Measurements from ENCODE around the gene DLG5. TPM values are rescaled to one million over a fixed set of nuclear protein-coding genes. Genes with fewer than 3 reads are reported as not detected.

Gene DLG5
- total RNA-seq, 1 experiment from 2014 or later: 51.0 TPM

DNA sequence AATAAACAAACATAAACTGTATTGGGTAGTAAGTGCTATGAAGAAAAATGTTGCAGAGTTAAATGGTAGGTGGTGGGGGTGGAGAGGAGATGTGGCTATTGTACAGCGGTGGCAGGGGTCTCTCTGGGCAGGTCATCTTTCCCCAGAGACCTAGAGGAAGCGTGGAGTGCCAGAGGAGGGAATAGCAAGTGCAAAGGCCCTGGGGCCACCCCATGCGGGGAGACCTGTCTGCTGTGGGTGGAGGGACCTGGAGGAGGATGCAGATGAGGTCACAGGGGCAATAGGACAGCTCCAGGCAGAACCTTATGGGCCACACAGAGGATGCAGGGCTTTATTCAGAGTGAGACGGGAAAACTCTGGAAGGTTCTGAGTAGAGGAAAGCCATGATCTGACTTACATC, 47.5 kb downstream of the DLG5 start:
- TF ChIP-seq, protein P1, sequence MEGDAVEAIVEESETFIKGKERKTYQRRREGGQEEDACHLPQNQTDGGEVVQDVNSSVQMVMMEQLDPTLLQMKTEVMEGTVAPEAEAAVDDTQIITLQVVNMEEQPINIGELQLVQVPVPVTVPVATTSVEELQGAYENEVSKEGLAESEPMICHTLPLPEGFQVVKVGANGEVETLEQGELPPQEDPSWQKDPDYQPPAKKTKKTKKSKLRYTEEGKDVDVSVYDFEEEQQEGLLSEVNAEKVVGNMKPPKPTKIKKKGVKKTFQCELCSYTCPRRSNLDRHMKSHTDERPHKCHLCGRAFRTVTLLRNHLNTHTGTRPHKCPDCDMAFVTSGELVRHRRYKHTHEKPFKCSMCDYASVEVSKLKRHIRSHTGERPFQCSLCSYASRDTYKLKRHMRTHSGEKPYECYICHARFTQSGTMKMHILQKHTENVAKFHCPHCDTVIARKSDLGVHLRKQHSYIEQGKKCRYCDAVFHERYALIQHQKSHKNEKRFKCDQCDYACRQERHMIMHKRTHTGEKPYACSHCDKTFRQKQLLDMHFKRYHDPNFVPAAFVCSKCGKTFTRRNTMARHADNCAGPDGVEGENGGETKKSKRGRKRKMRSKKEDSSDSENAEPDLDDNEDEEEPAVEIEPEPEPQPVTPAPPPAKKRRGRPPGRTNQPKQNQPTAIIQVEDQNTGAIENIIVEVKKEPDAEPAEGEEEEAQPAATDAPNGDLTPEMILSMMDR (IDR thresholded peaks at IDR 0.05; ENCODE audit: unreplicated experiment): no peak
- intact Hi-C loops (cut with micrococcal nuclease; ENCODE audit: unreplicated experiment): no loop called here
- H3K27ac Mint-ChIP-seq (ENCODE audit: unreplicated experiment): no peak overlapping the region

DNA sequence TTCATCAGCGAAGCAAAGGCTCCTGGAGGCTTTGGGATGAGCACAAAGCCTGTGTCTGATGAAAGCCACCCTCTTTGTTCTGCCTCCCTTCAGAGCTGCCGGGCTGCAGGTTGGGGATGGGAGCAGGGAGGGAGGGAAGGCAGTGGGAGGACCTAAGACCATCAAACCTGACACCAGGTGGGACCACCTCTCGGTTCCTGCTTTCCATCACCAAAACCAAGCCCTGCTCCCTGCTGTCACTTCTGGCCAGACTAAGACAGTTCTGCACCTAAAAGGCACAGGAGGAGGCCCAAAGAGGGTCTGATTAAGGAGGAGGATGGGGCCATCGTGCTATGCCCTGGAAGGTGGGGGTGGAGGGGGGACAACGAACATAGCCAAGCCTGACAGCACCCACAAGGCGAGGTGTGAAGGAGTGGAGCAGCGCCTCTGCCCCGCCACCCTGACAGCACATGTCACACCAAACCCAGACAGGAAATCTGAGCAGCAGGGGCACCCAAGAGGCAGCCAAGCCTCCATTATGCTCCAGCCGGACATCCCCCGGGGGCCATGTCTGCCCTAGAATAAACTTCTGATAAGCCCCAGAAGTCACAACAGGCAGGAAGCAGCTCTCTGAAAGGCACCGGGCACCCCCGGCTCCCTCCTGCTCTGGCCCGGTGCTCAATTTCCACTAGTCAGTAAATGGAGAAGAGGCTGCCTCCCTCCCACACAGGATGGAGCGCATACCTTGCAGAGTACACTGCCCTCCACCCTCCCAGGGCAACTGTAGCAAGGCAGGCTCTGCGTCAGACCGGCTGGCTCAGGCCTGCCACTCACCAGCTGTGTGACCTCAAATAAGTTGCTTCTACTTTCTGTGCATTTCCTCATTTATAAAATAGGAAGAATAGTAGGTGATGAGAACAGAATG, 48.9 kb downstream of the DLG5 start:
- TF ChIP-seq, protein P1 (IDR thresholded peaks at IDR 0.05; ENCODE audit: unreplicated experiment): no peak
- no TSS peak for BruUV-seq (replicated peaks)
- Mint-ChIP-seq H3K27me3 (ENCODE audit: unreplicated experiment) (no peaks in the 10 kb centered on the region), H3K4me1 (ENCODE audit: low read depth, unreplicated experiment) (peaks cover 32% of the 10 kb centered on the region), H3K36me3 (ENCODE audit: insufficient read depth, unreplicated experiment) (peaks cover 7% of the 10 kb centered on the region), H3K27ac (ENCODE audit: unreplicated experiment) (no peak overlapping the region), H3K9me3 (ENCODE audit: low read depth, unreplicated experiment) (no peaks in the 10 kb centered on the region), H3K4me3 (ENCODE audit: low read depth, unreplicated experiment) (no peak overlapping the region)
- CTCF ChIA-PET: no interaction called here
- no peak for DNase-seq
- intact Hi-C loops (cut with micrococcal nuclease; ENCODE audit: unreplicated experiment): no loop called here

More for the DNA sequence above, 47.5 kb downstream of the DLG5 start:
- no peak overlapping the region for H3K4me3 Mint-ChIP-seq (ENCODE audit: low read depth, unreplicated experiment)
- no peaks in the 10 kb centered on the region for H3K27me3 Mint-ChIP-seq (ENCODE audit: unreplicated experiment)
- H3K4me1 Mint-ChIP-seq (ENCODE audit: low read depth, unreplicated experiment): peaks cover 22% of the 10 kb centered on the region
- CTCF ChIA-PET: no interaction called here
- no peaks in the 10 kb centered on the region for H3K9me3 Mint-ChIP-seq (ENCODE audit: low read depth, unreplicated experiment)
- DNase-seq: no peak
- no TSS peak for BruUV-seq (replicated peaks)
- H3K36me3 Mint-ChIP-seq (ENCODE audit: insufficient read depth, unreplicated experiment): peaks cover under 1% of the 10 kb centered on the region

DNA sequence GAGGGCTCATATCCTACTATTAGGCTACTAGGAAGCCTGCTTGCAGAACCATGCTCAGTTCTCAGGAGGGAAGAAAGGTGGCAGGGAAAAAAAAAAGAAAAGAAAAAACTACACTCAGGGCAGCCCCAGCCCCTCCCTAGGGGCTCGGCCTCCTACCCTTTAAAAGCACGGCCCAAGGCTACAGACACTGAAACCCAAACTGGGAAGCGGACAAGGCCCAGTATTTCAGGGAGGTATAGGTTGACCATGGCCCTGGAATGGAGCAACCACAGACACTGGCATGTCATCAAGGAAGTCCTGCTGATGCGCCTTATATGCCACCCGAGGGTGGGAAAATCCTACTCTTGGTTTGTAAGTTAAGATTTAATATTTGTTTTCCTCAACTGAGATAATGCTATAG, 50.8 kb downstream of the DLG5 start:
- intact Hi-C loops (cut with micrococcal nuclease; ENCODE audit: unreplicated experiment): no loop called here
- H3K4me1 Mint-ChIP-seq (ENCODE audit: low read depth, unreplicated experiment): peaks cover 40% of the 10 kb centered on the region
- CTCF ChIA-PET: no interaction called here
- no peaks in the 10 kb centered on the region for H3K27me3 Mint-ChIP-seq (ENCODE audit: unreplicated experiment)
- H3K9me3 Mint-ChIP-seq (ENCODE audit: low read depth, unreplicated experiment): no peaks in the 10 kb centered on the region
- H3K27ac Mint-ChIP-seq (ENCODE audit: unreplicated experiment): no peak overlapping the region
- H3K36me3 Mint-ChIP-seq (ENCODE audit: insufficient read depth, unreplicated experiment): peaks cover 7% of the 10 kb centered on the region
- BruUV-seq (replicated peaks): no TSS peak
- no peak for DNase-seq
- no peak overlapping the region for H3K4me3 Mint-ChIP-seq (ENCODE audit: low read depth, unreplicated experiment)
- TF ChIP-seq, protein P1 (IDR thresholded peaks at IDR 0.05; ENCODE audit: unreplicated experiment): no peak

DNA sequence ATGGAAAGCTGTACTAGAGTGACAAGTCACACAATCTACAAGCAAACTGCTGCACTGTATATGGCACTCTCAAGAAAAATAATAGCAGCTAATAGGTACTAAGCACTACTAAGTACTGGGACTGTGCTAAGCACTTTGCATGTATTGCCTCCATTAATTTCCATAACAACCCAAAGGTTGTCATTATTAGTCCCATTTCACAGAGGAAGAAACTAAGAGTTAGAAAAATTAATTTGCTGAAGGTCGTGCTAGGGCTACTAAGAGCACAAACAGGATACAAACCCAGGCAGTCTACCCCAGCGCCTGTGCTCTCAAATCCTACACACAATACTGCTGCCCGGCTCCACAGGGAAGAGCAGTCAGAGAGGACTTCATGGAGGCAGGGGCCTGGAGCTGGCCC, 51.7 kb downstream of the DLG5 start:
- H3K9me3 Mint-ChIP-seq (ENCODE audit: low read depth, unreplicated experiment): no peaks in the 10 kb centered on the region
- no TSS peak for BruUV-seq (replicated peaks)
- no peaks in the 10 kb centered on the region for H3K27me3 Mint-ChIP-seq (ENCODE audit: unreplicated experiment)
- CTCF ChIA-PET: interaction anchor here (2.0 kb wide), 1 partner anchor 24 kb away, joined by 10 read pairs; no protein-coding TSS in a partner anchor
- peaks cover 7% of the 10 kb centered on the region for H3K36me3 Mint-ChIP-seq (ENCODE audit: insufficient read depth, unreplicated experiment)
- peaks cover 37% of the 10 kb centered on the region for H3K4me1 Mint-ChIP-seq (ENCODE audit: low read depth, unreplicated experiment)
- no peak overlapping the region for H3K4me3 Mint-ChIP-seq (ENCODE audit: low read depth, unreplicated experiment)
- TF ChIP-seq, protein P1 (IDR thresholded peaks at IDR 0.05; ENCODE audit: unreplicated experiment): no peak
- DNase-seq: no peak
- peak overlapping the region; percentile 78 for H3K27ac Mint-ChIP-seq (ENCODE audit: unreplicated experiment)
- intact Hi-C loops (cut with micrococcal nuclease; ENCODE audit: unreplicated experiment): no loop called here

Data from Calu3 (cell line).